ENCODE data around the gene KCNK4. TPM values are rescaled to one million over a fixed set of nuclear protein-coding genes. Genes with fewer than 3 reads are reported as not detected.
"Not testable (repeated sequence)": the region's sequence is repeated elsewhere in the genome, so short reads cannot be mapped to it uniquely, and the experiment has no call there.

The KCNK4 gene
- total and polyA plus RNA-seq, 7 donors = 0.71 TPM; not detected in 6

DNA sequence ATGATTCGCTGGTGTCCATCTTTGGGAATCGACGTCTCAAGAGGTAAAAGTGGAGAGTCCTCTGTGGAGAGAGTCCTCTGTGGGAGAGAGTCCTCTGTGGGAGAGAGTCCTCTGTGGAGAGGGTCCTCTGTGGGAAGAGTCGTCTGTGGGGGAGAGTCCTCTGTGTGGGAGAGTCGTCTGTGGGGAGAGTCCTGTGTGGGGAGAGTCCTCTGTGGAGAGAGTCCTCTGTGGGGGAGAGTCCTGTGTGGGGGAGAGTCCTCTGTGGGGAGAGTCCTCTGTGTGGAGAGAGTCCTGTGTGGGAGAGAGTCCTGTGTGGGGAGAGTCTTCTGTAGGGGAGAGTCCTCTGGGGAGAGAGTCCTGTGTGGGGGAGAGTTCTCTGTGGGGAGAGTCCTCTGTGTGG lies 29.9 kb downstream of the KCNK4 start:
- no peaks in the 10 kb centered on the region for H3K27me3 ChIP-seq
- DNase-seq = no peak
- 16 to 72% methylated on average over 5 of the region's 5 CpGs for WGBS, 2 donors
- H3K36me3 ChIP-seq = peaks cover 0 to 27% (median 3%) of the 10 kb centered on the region in 4 donors
- intact Hi-C loops (cut with DNase I) = no loop called here
- H3K27ac ChIP-seq = no peak overlapping the region
- H3K4me3 ChIP-seq = no peak overlapping the region
- TF ChIP-seq POLR2A (IDR thresholded peaks at IDR 0.05) (no peak), CTCF (IDR thresholded peaks at IDR 0.05) (no peak), POLR2AphosphoS5 (IDR thresholded peaks at IDR 0.05) (no peak), EP300 (IDR thresholded peaks at IDR 0.05) (no peak)
- H3K9me3 ChIP-seq = no peaks in the 10 kb centered on the region
- H3K4me1 ChIP-seq = peaks cover 0 to 23% (median 21%) of the 10 kb centered on the region in 4 donors

DNA sequence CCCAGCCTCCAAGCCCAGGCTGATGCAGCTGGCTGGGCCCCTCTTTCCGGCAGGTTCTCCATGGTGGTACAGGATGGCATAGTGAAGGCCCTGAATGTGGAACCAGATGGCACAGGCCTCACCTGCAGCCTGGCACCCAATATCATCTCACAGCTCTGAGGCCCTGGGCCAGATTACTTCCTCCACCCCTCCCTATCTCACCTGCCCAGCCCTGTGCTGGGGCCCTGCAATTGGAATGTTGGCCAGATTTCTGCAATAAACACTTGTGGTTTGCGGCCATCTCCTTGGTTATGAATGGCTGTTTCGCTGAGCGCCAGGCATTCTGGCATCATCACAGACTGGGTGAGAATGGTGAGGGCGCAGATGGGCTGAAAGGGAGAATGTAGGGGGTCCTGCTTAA lies 30.4 kb downstream of the KCNK4 start:
- TF ChIP-seq CTCF (IDR thresholded peaks at IDR 0.05) (no peak), POLR2A (IDR thresholded peaks at IDR 0.05) (no peak), EP300 (IDR thresholded peaks at IDR 0.05) (no peak), POLR2AphosphoS5 (IDR thresholded peaks at IDR 0.05) (no peak)
- H3K27me3 ChIP-seq = no peaks in the 10 kb centered on the region
- H3K36me3 ChIP-seq = peaks cover 0 to 22% (median 0%) of the 10 kb centered on the region in 4 donors
- DNase-seq = no peak
- WGBS, 2 donors = 18 to 75% methylated on average over 5 of the region's 5 CpGs
- peaks cover 0 to 19% (median 16%) of the 10 kb centered on the region in 4 donors for H3K4me1 ChIP-seq
- H3K4me3 ChIP-seq = no peak overlapping the region
- H3K27ac ChIP-seq = no peak overlapping the region
- intact Hi-C loops (cut with DNase I) = no loop called here
- H3K9me3 ChIP-seq = no peaks in the 10 kb centered on the region

DNA sequence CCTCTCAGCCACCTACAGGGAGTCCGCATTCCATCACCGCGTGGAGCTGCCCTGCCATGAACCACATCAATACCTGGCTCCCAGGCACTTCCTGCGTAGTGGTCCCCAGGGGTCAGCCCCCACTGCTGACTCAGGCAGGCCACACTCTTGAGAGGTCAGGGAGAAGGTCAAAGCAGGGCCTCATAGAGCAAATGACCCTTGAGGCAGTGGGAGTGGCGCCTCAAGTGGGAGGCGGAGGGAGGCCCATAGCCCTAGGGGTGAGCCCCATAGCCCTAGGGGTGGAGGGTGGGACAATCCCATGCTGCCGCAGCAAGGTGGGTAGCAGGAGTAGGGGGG lies 31.8 kb downstream of the KCNK4 start:
- no peak for TF ChIP-seq POLR2AphosphoS5 (IDR thresholded peaks at IDR 0.05)
- no peak for TF ChIP-seq CTCF (IDR thresholded peaks at IDR 0.05)
- no peak for TF ChIP-seq POLR2A (IDR thresholded peaks at IDR 0.05)
- no peak for TF ChIP-seq EP300 (IDR thresholded peaks at IDR 0.05)
- peaks cover 0 to 14% (median 13%) of the 10 kb centered on the region in 4 donors for H3K4me1 ChIP-seq
- H3K27ac ChIP-seq = no peak overlapping the region
- 63 to 81% methylated on average over 7 of the region's 7 CpGs for WGBS, 2 donors
- intact Hi-C loops (cut with DNase I) = no loop called here
- H3K9me3 ChIP-seq = no peaks in the 10 kb centered on the region
- peaks cover 0 to 21% (median 0%) of the 10 kb centered on the region in 4 donors for H3K36me3 ChIP-seq
- DNase-seq = no peak
- H3K4me3 ChIP-seq = no peak overlapping the region
- no peaks in the 10 kb centered on the region for H3K27me3 ChIP-seq

DNA sequence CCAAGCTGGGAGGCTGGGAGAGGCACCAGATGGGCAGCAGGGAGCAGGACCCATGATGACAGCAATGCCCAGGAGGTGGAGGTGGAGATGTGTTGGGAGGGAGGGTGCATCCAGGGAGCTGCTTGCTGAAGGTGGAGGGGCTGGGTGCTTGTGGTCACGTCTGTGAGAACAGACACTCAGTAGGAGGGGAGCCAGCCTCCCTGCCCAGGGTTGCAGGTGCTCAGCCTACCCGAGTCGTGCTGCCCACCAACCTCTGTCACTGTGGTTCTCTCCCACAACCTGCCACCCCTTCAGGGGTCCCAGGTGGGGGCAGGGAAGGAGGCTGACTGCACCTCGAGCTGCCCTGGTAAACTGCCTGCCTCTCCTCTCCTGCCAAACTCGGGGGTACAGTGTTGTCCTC lies 32.3 kb downstream of the KCNK4 start:
- no peak overlapping the region for H3K27ac ChIP-seq
- no peak overlapping the region for H3K4me3 ChIP-seq
- no peak for DNase-seq
- TF ChIP-seq POLR2AphosphoS5 (IDR thresholded peaks at IDR 0.05) (no peak), EP300 (IDR thresholded peaks at IDR 0.05) (no peak), POLR2A (IDR thresholded peaks at IDR 0.05) (no peak), CTCF (IDR thresholded peaks at IDR 0.05) (no peak)
- intact Hi-C loops (cut with DNase I) = no loop called here
- 30 to 52% methylated on average over 5 of the region's 5 CpGs for WGBS, 2 donors
- H3K36me3 ChIP-seq = peaks cover 0 to 21% (median 0%) of the 10 kb centered on the region in 4 donors
- no peaks in the 10 kb centered on the region for H3K9me3 ChIP-seq
- H3K27me3 ChIP-seq = no peaks in the 10 kb centered on the region
- peaks cover 0 to 14% (median 13%) of the 10 kb centered on the region in 4 donors for H3K4me1 ChIP-seq

- not testable (repeated sequence) for H3K27ac ChIP-seq, DNase-seq
- 69 to 87% methylated on average over 4 of the region's 4 CpGs for WGBS, 2 donors
Observed at GRCh38 chr11:64323984-64324383, 32.9 kb downstream of the KCNK4 start.

More at GRCh38 chr11:64323984-64324383, 32.9 kb downstream of the KCNK4 start:
- intact Hi-C loops (cut with DNase I); H3K4me1 ChIP-seq; H3K27me3 ChIP-seq; H3K9me3 ChIP-seq; H3K4me3 ChIP-seq: not testable (repeated sequence)
- H3K36me3 ChIP-seq = peaks cover 0 to 21% (median 0%) of the 10 kb centered on the region in 4 donors
